ENCODE measurements around the gene CDK14. TPM values are rescaled to one million over a fixed set of nuclear protein-coding genes. Genes with fewer than 3 reads are reported as not detected.

CDK14 gene
- total and polyA plus RNA-seq, 2 donors (not counting 1 experiment from before 2014, with no cell fraction given): 23.6 to 41.1 TPM

DNA sequence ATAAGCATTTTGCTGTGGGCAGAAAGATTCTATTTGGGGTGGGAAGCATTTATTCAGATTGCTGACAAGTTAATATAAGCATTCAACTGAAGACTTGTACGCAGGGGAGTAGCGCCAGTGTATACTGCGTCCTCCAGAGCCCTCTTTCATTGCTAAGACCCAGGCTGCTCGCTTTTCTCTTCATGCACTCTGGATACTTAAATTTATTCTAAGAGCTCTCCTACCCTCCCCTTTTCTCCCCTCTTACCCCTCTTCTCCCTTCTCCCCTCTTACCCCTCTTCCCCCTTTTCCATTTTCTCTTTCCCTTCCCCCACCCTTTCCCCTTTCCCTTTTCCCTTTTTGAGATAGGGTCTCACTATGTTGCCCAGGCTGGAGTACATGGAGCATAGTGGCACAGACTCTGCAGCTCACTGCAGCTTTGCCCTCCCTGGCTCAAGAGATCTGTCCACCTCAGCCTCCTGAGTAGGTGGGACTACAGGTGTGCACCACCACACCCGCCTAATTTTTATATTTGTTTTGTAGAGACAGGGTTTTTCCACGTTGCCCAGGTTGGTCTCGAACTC, 125.8 kb downstream of the CDK14 start:
- H3K4me1 ChIP-seq (ENCODE audit: control insufficient read depth, extremely low read depth, insufficient read depth, low read length): peaks cover 13% of the 10 kb centered on the region
- no peak overlapping the region for H3K4me3 ChIP-seq (replicated peaks in 1 of 4; ENCODE audit: control extremely low read depth in 1 of 4, insufficient read depth in 1 of 4, low read depth in 3 of 4, low read length in 4 of 4)
- peak overlapping the region; percentile 51 for H3K4me2 ChIP-seq (ENCODE audit: extremely low read depth, insufficient read depth, low read length)

DNA sequence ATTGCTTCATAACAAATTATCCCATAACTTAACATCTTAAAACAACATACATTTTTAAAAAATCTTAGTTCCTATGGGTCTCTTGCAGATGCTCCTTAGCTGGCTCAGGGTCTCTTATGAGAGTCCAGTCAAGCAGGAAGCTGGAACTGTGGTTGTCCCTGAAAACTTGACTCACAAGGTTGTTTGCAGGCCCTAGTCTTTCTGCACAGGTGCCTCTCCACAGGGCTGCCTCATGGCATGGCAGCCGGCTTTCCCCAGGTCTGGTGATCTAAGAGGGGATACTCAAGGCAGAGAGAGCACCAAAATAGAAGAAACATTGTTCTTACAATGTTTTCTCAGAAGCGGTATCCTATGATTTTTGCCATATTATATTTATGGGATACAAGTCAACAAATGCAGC, 127.1 kb downstream of the CDK14 start:
- no peaks in the 10 kb centered on the region for H3K36me3 ChIP-seq (ENCODE audit: control insufficient read depth, insufficient read depth, low read length)
- no peak overlapping the region for H3K27ac ChIP-seq (ENCODE audit: insufficient read depth, low read length)
- H2AFZ ChIP-seq (ENCODE audit: low read length): no peak overlapping the region
- no peak overlapping the region for H3K4me2 ChIP-seq (ENCODE audit: extremely low read depth, insufficient read depth, low read length)
- no peaks in the 10 kb centered on the region for H3K9me3 ChIP-seq (ENCODE audit: control insufficient read depth, insufficient read depth, low read depth, low read length)
- H3K79me2 ChIP-seq (ENCODE audit: control insufficient read depth, insufficient read depth, low read length): peaks cover 14% of the 10 kb centered on the region
- no peaks in the 10 kb centered on the region for H3K27me3 ChIP-seq (ENCODE audit: control insufficient read depth, insufficient read depth, low read length)
- H3K4me1 ChIP-seq (ENCODE audit: control insufficient read depth, extremely low read depth, insufficient read depth, low read length): peaks cover 13% of the 10 kb centered on the region
- DNase-seq (ENCODE audit: low read depth in 2 of 2): no peak
- no peaks in the 10 kb centered on the region for H4K20me1 ChIP-seq (ENCODE audit: control insufficient read depth, extremely low read depth, insufficient read depth, low read length)
- TF ChIP-seq EZH2 (IDR thresholded peaks at IDR 0.05; ENCODE audit: low read length, missing control alignments): no peak
- TF ChIP-seq, protein P1, sequence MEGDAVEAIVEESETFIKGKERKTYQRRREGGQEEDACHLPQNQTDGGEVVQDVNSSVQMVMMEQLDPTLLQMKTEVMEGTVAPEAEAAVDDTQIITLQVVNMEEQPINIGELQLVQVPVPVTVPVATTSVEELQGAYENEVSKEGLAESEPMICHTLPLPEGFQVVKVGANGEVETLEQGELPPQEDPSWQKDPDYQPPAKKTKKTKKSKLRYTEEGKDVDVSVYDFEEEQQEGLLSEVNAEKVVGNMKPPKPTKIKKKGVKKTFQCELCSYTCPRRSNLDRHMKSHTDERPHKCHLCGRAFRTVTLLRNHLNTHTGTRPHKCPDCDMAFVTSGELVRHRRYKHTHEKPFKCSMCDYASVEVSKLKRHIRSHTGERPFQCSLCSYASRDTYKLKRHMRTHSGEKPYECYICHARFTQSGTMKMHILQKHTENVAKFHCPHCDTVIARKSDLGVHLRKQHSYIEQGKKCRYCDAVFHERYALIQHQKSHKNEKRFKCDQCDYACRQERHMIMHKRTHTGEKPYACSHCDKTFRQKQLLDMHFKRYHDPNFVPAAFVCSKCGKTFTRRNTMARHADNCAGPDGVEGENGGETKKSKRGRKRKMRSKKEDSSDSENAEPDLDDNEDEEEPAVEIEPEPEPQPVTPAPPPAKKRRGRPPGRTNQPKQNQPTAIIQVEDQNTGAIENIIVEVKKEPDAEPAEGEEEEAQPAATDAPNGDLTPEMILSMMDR (conservative IDR thresholded peaks at IDR 0.05 in 1 of 2, IDR thresholded peaks at IDR 0.05 in 1 of 2; ENCODE audit: low read depth in 1 of 2, low read length in 2 of 2): no peak
- H3K9ac ChIP-seq (ENCODE audit: insufficient read depth, low read length): no peak overlapping the region
- H3K4me3 ChIP-seq (replicated peaks in 1 of 4; ENCODE audit: control extremely low read depth in 1 of 4, insufficient read depth in 1 of 4, low read depth in 3 of 4, low read length in 4 of 4): no peak overlapping the region

More for the DNA sequence above, 125.8 kb downstream of the CDK14 start:
- Histone ChIP-seq H3K27me3 (ENCODE audit: control insufficient read depth, insufficient read depth, low read length) (no peaks in the 10 kb centered on the region), H2AFZ (ENCODE audit: low read length) (no peak overlapping the region), H4K20me1 (ENCODE audit: control insufficient read depth, extremely low read depth, insufficient read depth, low read length) (no peaks in the 10 kb centered on the region), H3K79me2 (ENCODE audit: control insufficient read depth, insufficient read depth, low read length) (peaks cover 14% of the 10 kb centered on the region), H3K27ac (ENCODE audit: insufficient read depth, low read length) (no peak overlapping the region), H3K9ac (ENCODE audit: insufficient read depth, low read length) (no peak overlapping the region), H3K36me3 (ENCODE audit: control insufficient read depth, insufficient read depth, low read length) (no peaks in the 10 kb centered on the region), H3K9me3 (ENCODE audit: control insufficient read depth, insufficient read depth, low read depth, low read length) (no peaks in the 10 kb centered on the region)
- no peak for DNase-seq (ENCODE audit: low read depth in 2 of 2)
- TF ChIP-seq EZH2 (IDR thresholded peaks at IDR 0.05; ENCODE audit: low read length, missing control alignments): no peak
- TF ChIP-seq, protein P1 (conservative IDR thresholded peaks at IDR 0.05 in 1 of 2, IDR thresholded peaks at IDR 0.05 in 1 of 2; ENCODE audit: low read depth in 1 of 2, low read length in 2 of 2): no peak

DNA sequence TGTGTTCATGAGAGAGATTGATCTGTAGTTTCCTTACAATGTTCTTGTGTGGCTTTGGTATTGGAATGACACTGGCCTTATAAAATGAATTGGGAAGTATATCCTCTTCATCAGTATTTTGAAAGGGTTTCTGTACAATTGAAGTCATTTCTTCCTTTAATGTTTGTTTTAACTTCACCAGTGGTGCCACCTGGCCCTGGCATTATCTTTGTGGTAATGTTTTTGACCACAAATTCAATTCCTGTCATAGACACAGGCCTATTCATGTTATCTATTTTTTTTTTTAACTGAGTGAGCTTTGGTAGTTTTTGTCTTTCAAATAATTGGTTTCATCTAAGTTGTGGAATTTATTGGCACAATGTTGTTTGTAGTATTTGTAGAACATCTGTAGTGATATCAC, 127.7 kb downstream of the CDK14 start:
- Histone ChIP-seq H4K20me1 (ENCODE audit: control insufficient read depth, extremely low read depth, insufficient read depth, low read length) (no peaks in the 10 kb centered on the region), H3K79me2 (ENCODE audit: control insufficient read depth, insufficient read depth, low read length) (peaks cover 16% of the 10 kb centered on the region), H2AFZ (ENCODE audit: low read length) (no peak overlapping the region), H3K4me3 (replicated peaks in 1 of 4; ENCODE audit: control extremely low read depth in 1 of 4, insufficient read depth in 1 of 4, low read depth in 3 of 4, low read length in 4 of 4) (no peak overlapping the region), H3K27ac (ENCODE audit: insufficient read depth, low read length) (no peak overlapping the region), H3K9me3 (ENCODE audit: control insufficient read depth, insufficient read depth, low read depth, low read length) (no peaks in the 10 kb centered on the region), H3K36me3 (ENCODE audit: control insufficient read depth, insufficient read depth, low read length) (no peaks in the 10 kb centered on the region), H3K9ac (ENCODE audit: insufficient read depth, low read length) (no peak overlapping the region), H3K4me2 (ENCODE audit: extremely low read depth, insufficient read depth, low read length) (no peak overlapping the region), H3K4me1 (ENCODE audit: control insufficient read depth, extremely low read depth, insufficient read depth, low read length) (peaks cover 13% of the 10 kb centered on the region), H3K27me3 (ENCODE audit: control insufficient read depth, insufficient read depth, low read length) (no peaks in the 10 kb centered on the region)
- TF ChIP-seq, protein P1 (conservative IDR thresholded peaks at IDR 0.05 in 1 of 2, IDR thresholded peaks at IDR 0.05 in 1 of 2; ENCODE audit: low read depth in 1 of 2, low read length in 2 of 2): no peak
- TF ChIP-seq EZH2 (IDR thresholded peaks at IDR 0.05; ENCODE audit: low read length, missing control alignments): no peak
- peak in 1 of 2 donors; percentile 32 for DNase-seq (ENCODE audit: low read depth in 2 of 2)

All from fibroblast of lung (primary cell).